Natural killer cell treated with Interleukin-12 subunit alpha and Interleukin-12 subunit beta and Interleukin-15 and Interleukin-18, amount 100 ng/mL, for 72 hours (primary cell): Measurements from ENCODE around the gene CHD6. TPM values are rescaled to one million over a fixed set of nuclear protein-coding genes. Genes with fewer than 3 reads are reported as not detected.

Experiments
- ATAC-seq, 2 donors: fragments of 150-1000 bp; cut with Tn5 transposase in 1 of 2; sonication (Bioruptor Pico), chemical (Tn5 transposase) in 1 of 2; 2 replicates each; pipeline ENCODE4 v1.10.0; 2021
- DNase-seq: peaks from one replicate; pipeline ENCODE4 v3.0.0; 2022; ENCODE audit warnings: low spot score
- H3K27ac Mint-ChIP-seq, 2 donors: 1 replicate in 1 of 2; 2 replicates in 1 of 2; pipeline ENCODE4 v1.8.0; 2022; ENCODE audit warnings: mixed read lengths in 2 of 2, mild to moderate bottlenecking in 1 of 2, moderate library complexity in 1 of 2
- H3K27me3 Mint-ChIP-seq, 2 donors: 1 replicate in 1 of 2; 2 replicates in 1 of 2; pipeline ENCODE4 v1.8.0; 2022; ENCODE audit warnings: mixed read lengths in 2 of 2
- H3K36me3 Mint-ChIP-seq: one replicate; pipeline ENCODE4 v1.8.0; 2022; ENCODE audit warnings: mixed read lengths
- H3K4me1 Mint-ChIP-seq, 2 donors: 1 replicate in 1 of 2; 2 replicates in 1 of 2; pipeline ENCODE4 v1.8.0; 2022; ENCODE audit warnings: low read depth in 2 of 2, mixed read lengths in 2 of 2, mild to moderate bottlenecking in 1 of 2
- H3K4me3 Mint-ChIP-seq: one replicate; pipeline ENCODE4 v1.8.0; 2022; ENCODE audit warnings: mixed read lengths
- H3K9me3 Mint-ChIP-seq: 2 replicates; pipeline ENCODE4 v1.8.0; 2022; ENCODE audit warnings: mixed read lengths
- total RNA-seq, 2 donors: library from RNA; stranded (reverse); gene quantifications; one replicate each; pipeline ENCODE4 v1.2.3, GENCODE V29; 2022

Gene CHD6
- total RNA-seq, 2 donors from 2014 or later, result 27.8 to 33.0 TPM

DNA sequence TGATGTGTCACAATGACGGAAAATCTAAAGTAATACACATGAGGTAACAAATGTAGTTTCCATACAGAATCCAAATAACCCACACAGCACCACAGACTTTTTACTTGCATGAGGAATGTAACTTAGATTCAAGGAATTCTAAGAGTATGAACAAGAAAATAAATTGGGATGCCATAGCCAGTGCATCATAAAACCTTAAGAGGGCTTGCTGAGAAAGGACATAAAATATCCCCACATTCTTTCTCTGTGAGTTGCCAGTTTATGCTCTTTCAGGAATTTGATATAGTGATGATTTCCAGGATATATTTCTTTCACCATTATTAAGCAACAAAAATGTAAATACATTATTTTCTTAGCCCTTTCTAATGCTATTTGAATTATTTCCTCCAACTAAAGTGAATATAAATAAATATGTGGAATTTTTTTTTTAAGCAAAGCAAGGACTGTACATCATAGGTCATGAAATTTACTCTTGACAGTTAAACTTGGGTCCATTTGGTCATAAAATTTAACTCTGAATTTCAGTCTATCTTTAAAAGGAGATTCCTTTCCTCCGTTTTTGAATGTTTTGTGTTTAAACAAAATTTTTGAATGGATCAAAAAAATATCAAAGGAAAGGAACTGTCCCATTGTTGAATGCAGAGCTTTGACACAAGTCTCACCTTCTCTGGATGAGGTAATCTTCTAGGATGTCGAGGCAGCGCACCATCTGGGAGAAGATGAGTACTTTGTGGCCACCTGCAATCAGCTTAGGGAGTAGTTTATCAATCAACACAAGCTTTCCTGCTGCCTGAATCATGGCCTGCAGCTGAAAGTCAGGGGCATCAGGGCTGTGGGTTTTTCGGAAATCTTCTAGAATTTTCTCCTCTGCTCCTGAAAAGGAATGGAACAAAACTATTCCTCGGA, 135.3 kb downstream of the CHD6 start:
- H3K4me1 Mint-ChIP-seq, result peaks cover 7 to 19% of the 10 kb centered on the region in 2 donors
- H3K4me3 Mint-ChIP-seq, result no peak overlapping the region
- ATAC-seq, result no peak
- no peaks in the 10 kb centered on the region for H3K9me3 Mint-ChIP-seq
- H3K36me3 Mint-ChIP-seq, result peaks cover 31% of the 10 kb centered on the region
- no peak for DNase-seq
- H3K27ac Mint-ChIP-seq, result no peak overlapping the region
- no peaks in the 10 kb centered on the region for H3K27me3 Mint-ChIP-seq

DNA sequence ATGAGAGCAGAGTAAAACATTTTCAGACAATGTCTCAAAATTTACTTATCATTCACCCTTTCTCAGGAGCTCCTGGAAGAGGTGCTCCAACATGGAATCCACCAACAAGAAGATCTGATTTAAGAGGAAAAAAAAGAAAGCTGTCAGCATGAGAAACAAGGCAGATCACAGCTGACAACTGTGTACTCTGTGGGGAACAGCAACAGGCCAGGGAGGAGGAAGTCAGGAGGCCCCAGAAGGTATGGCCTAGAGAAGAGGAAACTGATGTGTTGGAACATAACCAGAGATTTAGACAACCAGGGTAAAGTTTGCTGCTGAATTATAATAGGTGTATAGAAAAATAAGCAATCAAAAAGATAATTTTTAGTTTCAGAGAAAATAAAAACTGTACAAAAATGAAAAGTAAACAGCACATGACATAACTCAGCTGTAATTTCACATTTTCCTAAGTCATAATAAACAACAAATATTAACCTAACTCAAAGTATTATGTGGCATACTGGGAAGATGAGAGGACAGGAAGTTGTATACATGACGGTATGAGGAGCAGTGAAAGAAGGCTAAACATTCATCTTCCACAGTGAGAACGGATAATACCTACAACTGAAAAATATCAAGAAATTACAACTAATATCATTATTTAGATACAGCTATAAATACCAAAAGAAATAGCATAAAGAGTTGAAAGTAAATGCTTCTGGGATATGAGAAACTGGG, 138.0 kb downstream of the CHD6 start:
- DNase-seq (no peak), ATAC-seq (no peak)
- no peak overlapping the region for H3K4me3 Mint-ChIP-seq
- peaks cover 17% of the 10 kb centered on the region for H3K36me3 Mint-ChIP-seq
- no peaks in the 10 kb centered on the region for H3K27me3 Mint-ChIP-seq
- H3K9me3 Mint-ChIP-seq, result no peaks in the 10 kb centered on the region
- H3K27ac Mint-ChIP-seq, result peak overlapping the region; percentile 13 to 45
- H3K4me1 Mint-ChIP-seq, result peaks cover 10 to 19% of the 10 kb centered on the region in 2 donors

GRCh38 chr20:41479113-41479512, 139.1 kb downstream of the CHD6 start:
- no peaks in the 10 kb centered on the region for H3K27me3 Mint-ChIP-seq
- H3K27ac Mint-ChIP-seq, result peak overlapping the region in 1 of 2 donors; percentile 19
- H3K4me1 Mint-ChIP-seq, result peaks cover 12 to 19% of the 10 kb centered on the region in 2 donors
- H3K4me3 Mint-ChIP-seq, result no peak overlapping the region
- no peak for DNase-seq
- H3K9me3 Mint-ChIP-seq, result no peaks in the 10 kb centered on the region
- no peak for ATAC-seq
- peaks cover 17% of the 10 kb centered on the region for H3K36me3 Mint-ChIP-seq

DNA sequence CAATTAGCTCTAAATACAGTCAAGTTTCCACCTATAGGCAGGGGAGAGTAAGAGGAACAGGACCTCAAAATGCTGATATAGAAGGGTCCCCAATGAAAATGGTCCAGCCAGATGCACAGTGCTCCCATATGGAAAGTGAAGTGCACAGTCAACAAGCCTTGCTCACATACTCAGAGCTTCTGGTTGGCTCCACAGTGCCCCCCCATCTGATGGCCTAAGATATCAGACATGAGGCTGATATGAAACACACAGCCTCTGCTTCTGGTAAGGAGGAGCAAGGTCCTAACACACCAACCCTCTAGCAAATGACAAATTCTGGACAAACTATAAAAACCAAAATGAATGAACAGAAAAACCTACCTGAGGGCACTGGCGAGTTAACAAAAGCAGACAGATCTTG, 140.2 kb downstream of the CHD6 start:
- H3K9me3 Mint-ChIP-seq, result no peaks in the 10 kb centered on the region
- DNase-seq, result no peak
- peaks cover 17% of the 10 kb centered on the region for H3K36me3 Mint-ChIP-seq
- H3K27ac Mint-ChIP-seq, result no peak overlapping the region
- ATAC-seq, result no peak
- peaks cover 12 to 19% of the 10 kb centered on the region in 2 donors for H3K4me1 Mint-ChIP-seq
- no peak overlapping the region for H3K4me3 Mint-ChIP-seq
- H3K27me3 Mint-ChIP-seq, result no peaks in the 10 kb centered on the region

- DNase-seq (no peak), ATAC-seq (no peak)
- H3K4me3 Mint-ChIP-seq, result no peak overlapping the region
- H3K27me3 Mint-ChIP-seq, result no peaks in the 10 kb centered on the region
- H3K36me3 Mint-ChIP-seq, result peaks cover 17% of the 10 kb centered on the region
- H3K4me1 Mint-ChIP-seq, result peaks cover 12 to 19% of the 10 kb centered on the region in 2 donors
- H3K27ac Mint-ChIP-seq, result no peak overlapping the region
- no peaks in the 10 kb centered on the region for H3K9me3 Mint-ChIP-seq
These were observed 141.7 kb downstream of the CHD6 start for GRCh38 chr20:41476446-41476845.

- no peak for ATAC-seq
- H3K27me3 Mint-ChIP-seq, result no peaks in the 10 kb centered on the region
- no peaks in the 10 kb centered on the region for H3K9me3 Mint-ChIP-seq
- peak overlapping the region in 1 of 2 donors; percentile 20 for H3K27ac Mint-ChIP-seq
- DNase-seq, result no peak
- H3K4me3 Mint-ChIP-seq, result no peak overlapping the region
- peaks cover 12 to 19% of the 10 kb centered on the region in 2 donors for H3K4me1 Mint-ChIP-seq
- peaks cover 17% of the 10 kb centered on the region for H3K36me3 Mint-ChIP-seq
These were observed 142.2 kb downstream of the CHD6 start for GRCh38 chr20:41476013-41476441.

DNA sequence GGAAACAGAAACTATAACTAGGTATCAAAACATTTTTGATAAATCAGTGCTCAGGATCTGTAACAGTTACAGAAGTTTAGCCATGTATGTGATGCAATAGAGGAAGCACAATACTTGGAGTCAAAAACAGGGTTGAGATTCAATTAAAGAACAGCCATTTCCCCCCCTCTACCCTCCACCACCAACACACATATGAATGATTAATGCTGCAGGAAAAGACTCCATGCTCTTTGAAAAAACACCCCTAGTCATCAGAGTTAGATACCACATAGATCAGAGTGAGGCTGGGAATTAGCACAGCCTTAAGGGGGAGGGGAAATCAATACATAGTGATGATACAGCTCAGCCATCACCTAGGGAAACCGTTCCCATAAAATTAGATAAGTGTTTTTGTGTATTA, 142.7 kb downstream of the CHD6 start:
- DNase-seq, result no peak
- Mint-ChIP-seq H3K4me3 (no peak overlapping the region), H3K9me3 (no peaks in the 10 kb centered on the region), H3K36me3 (peaks cover 21% of the 10 kb centered on the region), H3K27me3 (no peaks in the 10 kb centered on the region), H3K4me1 (peaks cover 12 to 17% of the 10 kb centered on the region in 2 donors), H3K27ac (peak overlapping the region in 1 of 2 donors; percentile 20)
- ATAC-seq, result no peak

DNA sequence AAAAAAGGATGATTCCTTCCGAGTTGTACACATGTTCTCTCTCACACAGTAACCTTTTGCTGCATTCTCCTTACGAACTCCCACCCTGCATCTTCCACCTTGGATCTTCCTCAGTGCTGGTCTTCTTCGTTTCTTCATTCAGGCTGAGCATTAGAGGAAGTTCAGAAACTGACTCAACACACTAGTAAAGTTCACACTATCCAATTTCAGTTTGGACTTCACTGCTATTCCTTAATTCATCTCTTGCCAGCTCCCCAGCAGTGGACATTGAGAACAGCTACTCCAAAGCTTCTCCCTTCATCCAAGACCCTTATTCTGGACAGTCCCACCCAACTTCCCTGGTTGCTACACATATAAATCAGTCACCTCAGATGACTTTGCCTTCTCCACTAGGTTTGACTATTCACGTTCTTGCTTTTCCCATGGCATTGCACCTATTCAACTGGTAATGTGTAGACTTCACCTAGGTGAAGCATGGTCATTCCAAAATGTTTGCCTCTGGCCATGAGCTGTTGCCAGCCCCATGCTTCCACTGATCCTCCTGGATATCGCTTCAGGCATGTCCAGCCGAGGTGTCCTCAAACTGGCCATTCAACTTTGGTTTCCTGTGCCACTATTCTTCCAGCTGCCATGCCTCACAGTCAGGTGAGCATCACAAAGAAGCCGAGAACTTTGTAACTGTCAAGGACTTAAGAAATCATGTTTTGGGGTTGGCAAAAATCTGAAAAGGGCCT, 147.6 kb downstream of the CHD6 start:
- Mint-ChIP-seq H3K27me3 (no peaks in the 10 kb centered on the region), H3K4me3 (no peak overlapping the region), H3K36me3 (peaks cover 9% of the 10 kb centered on the region), H3K4me1 (peaks cover 0 to 4% of the 10 kb centered on the region in 2 donors), H3K27ac (no peak overlapping the region), H3K9me3 (no peaks in the 10 kb centered on the region)
- ATAC-seq (no peak), DNase-seq (no peak)

DNA sequence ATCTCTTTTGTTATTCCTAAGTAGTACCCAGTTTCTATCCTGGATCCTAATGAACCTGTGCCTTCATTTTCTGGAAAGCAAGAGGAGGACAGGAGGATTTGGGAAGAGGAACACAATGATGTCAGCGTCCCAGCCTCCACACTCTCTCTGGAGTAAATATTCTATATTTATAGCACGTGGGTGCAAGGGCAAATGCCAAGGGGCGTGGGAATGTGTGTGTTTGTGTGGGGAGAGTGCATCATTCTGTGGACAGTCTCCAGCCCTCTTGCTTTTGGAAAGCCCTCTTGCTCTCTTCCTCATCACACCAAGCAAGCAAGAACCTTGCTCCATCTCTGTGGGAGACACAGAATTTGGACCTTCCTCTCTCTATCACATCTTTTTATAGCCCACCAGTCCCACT, 148.3 kb downstream of the CHD6 start:
- Mint-ChIP-seq H3K4me1 (no peaks in the 10 kb centered on the region), H3K36me3 (peaks cover 14% of the 10 kb centered on the region), H3K4me3 (no peak overlapping the region), H3K27me3 (no peaks in the 10 kb centered on the region), H3K27ac (no peak overlapping the region), H3K9me3 (no peaks in the 10 kb centered on the region)
- DNase-seq (no peak), ATAC-seq (no peak)

DNA sequence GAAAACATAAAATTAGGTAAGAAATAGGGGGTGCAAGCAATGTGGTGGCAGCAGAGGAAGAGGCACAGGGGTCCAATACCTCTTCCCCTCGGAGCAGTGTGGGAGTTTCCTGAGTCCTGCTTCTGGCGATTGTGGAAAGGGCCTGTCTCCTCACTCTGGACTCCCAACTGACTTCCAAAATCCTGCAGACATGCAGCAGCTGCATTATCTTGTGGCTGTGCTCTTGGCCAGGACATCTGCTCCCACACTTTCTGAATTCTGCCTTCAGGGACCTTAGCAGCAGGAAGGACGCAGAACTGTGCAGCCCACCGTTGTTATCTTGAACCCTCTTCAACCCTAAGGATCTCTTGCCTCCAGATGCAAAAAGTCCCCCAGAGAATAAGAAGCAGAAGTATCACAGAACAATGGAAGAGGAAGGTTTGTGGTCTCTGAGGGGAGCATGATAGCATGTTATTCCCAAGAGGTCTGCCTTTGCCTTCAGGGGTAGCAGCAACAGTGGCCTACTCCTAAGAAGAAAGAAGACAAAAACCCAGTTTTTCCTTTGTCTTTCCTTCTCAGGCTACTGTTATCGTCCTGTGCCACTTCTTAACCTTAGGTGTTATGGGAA, 149.1 kb downstream of the CHD6 start:
- Mint-ChIP-seq H3K27ac (no peak overlapping the region), H3K27me3 (no peaks in the 10 kb centered on the region), H3K36me3 (peaks cover 14% of the 10 kb centered on the region), H3K9me3 (no peaks in the 10 kb centered on the region), H3K4me1 (no peaks in the 10 kb centered on the region), H3K4me3 (no peak overlapping the region)
- ATAC-seq, result no peak
- no peak for DNase-seq

- no peaks in the 10 kb centered on the region for H3K27me3 Mint-ChIP-seq
- peaks cover 0 to 3% of the 10 kb centered on the region in 2 donors for H3K4me1 Mint-ChIP-seq
- DNase-seq, result no peak
- no peak for ATAC-seq
- H3K4me3 Mint-ChIP-seq, result no peak overlapping the region
- peaks cover 19% of the 10 kb centered on the region for H3K36me3 Mint-ChIP-seq
- H3K9me3 Mint-ChIP-seq, result no peaks in the 10 kb centered on the region
- H3K27ac Mint-ChIP-seq, result no peak overlapping the region
These were observed 150.5 kb downstream of the CHD6 start for GRCh38 chr20:41467690-41468089.

DNA sequence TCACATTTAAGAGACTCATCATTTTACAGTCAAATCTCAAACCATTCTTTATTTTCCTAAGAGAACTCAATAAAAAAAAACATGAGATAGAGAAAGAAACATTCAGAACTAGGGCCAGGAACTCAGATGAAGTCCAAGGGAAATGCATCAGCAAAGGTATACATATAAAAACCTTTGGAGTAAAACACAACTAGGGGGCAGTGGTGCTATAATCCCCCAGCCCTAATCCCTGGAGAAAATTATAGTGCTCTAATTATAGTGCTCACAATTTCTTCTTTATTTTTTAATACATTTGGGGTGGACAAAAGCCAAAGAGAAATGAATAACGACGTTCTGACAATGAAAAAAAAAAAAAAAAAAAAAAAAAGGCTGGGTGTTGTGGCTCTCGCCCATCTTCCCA, 151.0 kb downstream of the CHD6 start:
- no peak for ATAC-seq
- DNase-seq, result no peak
- peaks cover 19% of the 10 kb centered on the region for H3K36me3 Mint-ChIP-seq
- no peaks in the 10 kb centered on the region for H3K27me3 Mint-ChIP-seq
- H3K9me3 Mint-ChIP-seq, result no peaks in the 10 kb centered on the region
- H3K4me3 Mint-ChIP-seq, result no peak overlapping the region
- H3K4me1 Mint-ChIP-seq, result peaks cover 0 to 8% of the 10 kb centered on the region in 2 donors
- H3K27ac Mint-ChIP-seq, result no peak overlapping the region

DNA sequence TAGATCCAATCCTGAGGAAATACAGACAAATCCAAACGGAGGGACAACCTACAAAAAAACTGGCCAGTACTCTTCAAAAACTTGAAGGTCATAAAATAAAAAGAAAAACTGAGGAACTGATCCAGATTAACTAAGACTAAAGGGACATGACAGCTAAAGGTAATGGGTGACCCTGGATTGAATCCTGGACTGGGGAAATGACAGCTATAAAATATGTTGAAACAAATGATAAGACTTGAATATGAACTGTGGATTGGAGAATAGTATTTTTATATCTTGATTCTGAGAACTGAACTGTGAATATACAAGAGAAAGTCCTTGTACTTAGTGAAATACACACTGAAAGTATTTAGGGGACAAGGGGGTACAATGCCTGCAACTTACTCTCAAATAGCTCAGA, 154.6 kb downstream of the CHD6 start:
- H3K9me3 Mint-ChIP-seq, result no peaks in the 10 kb centered on the region

More for the DNA sequence above, 154.6 kb downstream of the CHD6 start:
- no peak for ATAC-seq
- DNase-seq, result no peak
- no peak overlapping the region for H3K27ac Mint-ChIP-seq
- peaks cover 17% of the 10 kb centered on the region for H3K36me3 Mint-ChIP-seq
- no peak overlapping the region for H3K4me3 Mint-ChIP-seq
- H3K27me3 Mint-ChIP-seq, result no peaks in the 10 kb centered on the region
- peaks cover 0 to 9% of the 10 kb centered on the region in 2 donors for H3K4me1 Mint-ChIP-seq
